Adrenal gland (tissue), 12 donors: ENCODE measurements around the gene AFMID. TPM values are rescaled to one million over a fixed set of nuclear protein-coding genes. Genes with fewer than 3 reads are reported as not detected.

Source experiments
- DNase-seq, 7 donors: peaks; one replicate each; pipeline ENCODE4 v3.0.0-alpha.2; 2019 to 2020
- H3K27ac ChIP-seq, 5 donors: fragments of 200-600 bp; sonication (generic) in 4 of 5; 1 replicate in 3 of 5; 2 replicates in 2 of 5; pipeline versions ENCODE4 v1.5.1 to v1.8.0; 2016 to 2020; ENCODE audit warnings: mild to moderate bottlenecking in 1 of 5
- H3K27me3 ChIP-seq: fragments of 200-600 bp; 2 replicates; pipeline ENCODE4 v1.8.0; 2021
- H3K36me3 ChIP-seq, 2 donors: fragments of 200-600 bp; replicated peaks in 1 of 2; 1 replicate in 1 of 2; 2 replicates in 1 of 2; pipeline versions ENCODE4 v1.5.1 to v1.8.0; 2018 to 2022
- H3K4me1 ChIP-seq, 2 donors: fragments of 200-600 bp; replicated peaks in 1 of 2; 1 replicate in 1 of 2; 2 replicates in 1 of 2; pipeline versions ENCODE4 v1.5.1 to v1.8.0; 2018 to 2021
- H3K4me3 ChIP-seq, 4 donors: fragments of 200-600 bp; sonication (generic) in 3 of 4; one replicate each; pipeline ENCODE4 v1.5.1; 2016 to 2018
- H3K9me3 ChIP-seq, 3 donors: fragments of 200-600 bp; sonication (generic) in 1 of 3; replicated peaks in 1 of 3; 1 replicate in 2 of 3; 2 replicates in 1 of 3; pipeline versions ENCODE4 v1.5.1 to v1.8.0; 2016 to 2021
- CTCF ChIP-seq, 6 experiments: fragments of 450-650 bp in 4 of 6; fragments of 200-600 bp in 2 of 6; sonication (generic) in 1 of 6; IDR thresholded peaks; 1 replicate in 5 of 6; 2 replicates in 1 of 6; pipeline versions ENCODE4 v1.5.1 to v1.8.0; 2016 to 2021; ENCODE audit warnings: antibody characterized with exemption in 6 of 6, mild to moderate bottlenecking in 2 of 6, moderate library complexity in 1 of 6
- POLR2A ChIP-seq, 2 donors: fragments of 450-650 bp; IDR thresholded peaks; one replicate each; pipeline ENCODE4 v1.6.1; 2017; ENCODE audit warnings: antibody characterized with exemption in 2 of 2, mild to moderate bottlenecking in 2 of 2, moderate library complexity in 1 of 2
- WGBS, 4 donors: extraction: QIAGEN DNeasy Blood & Tissue Kit in 2 of 4; methylation state at CpG; one replicate each; pipeline versions ENCODE4 v1.1.5 to v1.1.7; 2013 to 2017; 5-methylcytosine and 5-hydroxymethylcytosine counted together
- intact Hi-C, 2 donors: fragments of 100-400 bp; cut with DNase I; formaldehyde crosslinking; loops; one replicate each; pipeline versions ENCODE4 v1.14.1 to v1.15.0; 2022 to 2023
- polyA plus RNA-seq, 3 donors: library from polyadenylated mRNA; stranded (reverse); fragments of 200-250 nt in 2 of 3; fragments of 350-450 nt in 1 of 3; fragmentation: Illumina TruSeq in 1 of 3; extraction: RNeasy Lipid Tissue Mini Kit (QIAGEN cat#74804) in 1 of 3; gene quantifications; one replicate each; pipeline ENCODE4 v1.2.3, GENCODE V29; 2013 to 2014
- small RNA-seq, 2 donors: library from RNA; depleted of rRNA; stranded (forward); fragments of <200 nt; gene quantifications; one replicate each; pipeline ENCODE3, GENCODE V24; 2016
- total RNA-seq, 9 donors: library from RNA; depleted of rRNA in 4 of 9; stranded (reverse); fragments of >200 nt in 4 of 9; fragments of 120-200 nt in 1 of 9; fragmentation: NEBNext Ultra II Directional in 1 of 9; extraction: Animal tissue kit (Norgen Biotek cat#: 25700) in 1 of 9; gene quantifications; one replicate each; pipeline versions ENCODE4 v1.1.0 to v1.2.4, GENCODE V29; 2013 to 2023
- donor health status: healthy with polysubstance abuse.
- donor health status: Bipolar disorder and iron deficiency.
- donor health status: DM: yes; HTN: yes; CAD: no.
- donor health status: DM: no; HTN: no; CAD: no.
- donor health status: DM: no; HTN: no; CAD: no.
- donor health status: DM: yes; HTN: yes; CAD: no.

The AFMID gene
- total and polyA plus RNA-seq, 12 donors = 4.5 to 32.9 (median 16.9) TPM

- no peaks in the 10 kb centered on the region for H3K36me3 ChIP-seq
- peak overlapping the region in 2 of 5 donors; percentile 26 to 61 for H3K27ac ChIP-seq
- DNase-seq = no peak
- peaks cover 0 to 31% of the 10 kb centered on the region in 2 donors for H3K4me1 ChIP-seq
- no peaks in the 10 kb centered on the region for H3K9me3 ChIP-seq
- H3K27me3 ChIP-seq = no peaks in the 10 kb centered on the region
- no peak overlapping the region for H3K4me3 ChIP-seq
- intact Hi-C loops = no loop called here
- TF ChIP-seq CTCF (IDR thresholded peaks at IDR 0.05) = no peak
- 68 to 81% (median 73%) methylated on average over 8 to 14 of the region's 14 CpGs for WGBS, 4 donors
Measured at GRCh38 chr17:78255953-78256706, 69.0 kb downstream of the AFMID start.

GRCh38 chr17:78256707-78257591 is 69.8 kb downstream of the AFMID start:
- Histone ChIP-seq H3K27me3 (no peaks in the 10 kb centered on the region), H3K36me3 (no peaks in the 10 kb centered on the region), H3K27ac (peak overlapping the region in 2 of 5 donors; percentile 26 to 80), H3K4me3 (no peak overlapping the region), H3K4me1 (peaks cover 0 to 27% of the 10 kb centered on the region in 2 donors), H3K9me3 (no peaks in the 10 kb centered on the region)
- TF ChIP-seq CTCF (IDR thresholded peaks at IDR 0.05) = no peak
- TF ChIP-seq POLR2A (IDR thresholded peaks at IDR 0.05) = no peak
- DNase-seq = peak in 1 of 7 donors; percentile 19
- 53 to 68% (median 61%) methylated on average over 11 to 18 of the region's 18 CpGs for WGBS, 4 donors
- intact Hi-C loops = no loop called here

Small RNA genes lying within 50 kb of the gene (small RNA-seq; reads per million reads assigned to genes)
- 0 reads per million in 2 donors for gene AC087645.1

Other genes with a start within 250 kb of the AFMID start
- 10 to 100 TPM in 6 of 9 donors, 1 to 10 TPM in 3; 2.8 to 18.7 (median 11.5) TPM for gene TNRC6C, start 228.7 kb upstream of the AFMID start, total RNA-seq
- gene TNRC6C, start 228.7 kb upstream of the AFMID start, polyA plus RNA-seq = 10 to 100 TPM in 1 of 3 donors, 1 to 10 TPM in 2; 3.8 to 10.9 (median 5.2) TPM
- gene TMC6, start 58.6 kb upstream of the AFMID start, total RNA-seq = 10 to 100 TPM in 7 of 9 donors, 1 to 10 TPM in 2; 3.9 to 38.9 (median 18.8) TPM
- 10 to 100 TPM in 2 of 3 donors, 1 to 10 TPM in 1; 2.5 to 79.0 (median 40.3) TPM for gene TMC6, start 58.6 kb upstream of the AFMID start, polyA plus RNA-seq
- gene TMC8, start 56.6 kb upstream of the AFMID start, total RNA-seq = 10 to 100 TPM in 3 of 9 donors, 1 to 10 TPM in 5, under 1 TPM in 1; 0.44 to 13.2 (median 6.5) TPM
- gene TMC8, start 56.6 kb upstream of the AFMID start, polyA plus RNA-seq = 10 to 100 TPM in 1 of 3 donors, 1 to 10 TPM in 1, under 1 TPM in 1; 0.99 to 28.8 (median 6.0) TPM
- under 1 TPM in 1 of 9 donors, not detected in 8; 0.72 TPM for gene C17orf99, start 41.0 kb upstream of the AFMID start, total RNA-seq
- not detected for gene C17orf99, start 41.0 kb upstream of the AFMID start, polyA plus RNA-seq
- gene SYNGR2, start 18.8 kb upstream of the AFMID start, total RNA-seq = 10 to 100 TPM; 34.4 to 98.1 (median 60.7) TPM
- 10 to 100 TPM; 32.7 to 85.5 (median 38.9) TPM for gene SYNGR2, start 18.8 kb upstream of the AFMID start, polyA plus RNA-seq
- gene TK1, start 310 bp upstream of the AFMID start, total RNA-seq = 10 to 100 TPM in 1 of 9 donors, 1 to 10 TPM in 8; 2.0 to 11.6 (median 2.6) TPM
- gene TK1, start 310 bp upstream of the AFMID start, polyA plus RNA-seq = 1 to 10 TPM; 1.3 to 2.6 (median 1.6) TPM
- 10 to 100 TPM in 1 of 9 donors, 1 to 10 TPM in 5, under 1 TPM in 3; 0.12 to 17.6 (median 1.7) TPM for gene BIRC5, start 26.9 kb downstream of the AFMID start, total RNA-seq
- 1 to 10 TPM in 1 of 3 donors, under 1 TPM in 2; 0.32 to 1.3 (median 0.34) TPM for gene BIRC5, start 26.9 kb downstream of the AFMID start, polyA plus RNA-seq
- not detected for gene TMEM235, start 44.3 kb downstream of the AFMID start, total RNA-seq
- under 1 TPM in 1 of 3 donors, not detected in 2; 0.07 TPM for gene TMEM235, start 44.3 kb downstream of the AFMID start, polyA plus RNA-seq
- 100 to 1,000 TPM in 3 of 9 donors, 10 to 100 TPM in 3, 1 to 10 TPM in 3; 2.4 to 114 (median 57.7) TPM for gene SOCS3, start 172.7 kb downstream of the AFMID start, total RNA-seq
- 10 to 100 TPM in 2 of 3 donors, 1 to 10 TPM in 1; 4.8 to 96.5 (median 15.4) TPM for gene SOCS3, start 172.7 kb downstream of the AFMID start, polyA plus RNA-seq
- gene PGS1, start 191.3 kb downstream of the AFMID start, total RNA-seq = 10 to 100 TPM; 23.5 to 64.5 (median 34.1) TPM
- gene PGS1, start 191.3 kb downstream of the AFMID start, polyA plus RNA-seq = 10 to 100 TPM; 11.9 to 26.9 (median 21.9) TPM